NCI-H2196 (cell line): ENCODE measurements around the gene MAP1A.
"Not testable (repeated sequence)": the region's sequence is repeated elsewhere in the genome, so short reads cannot be mapped to it uniquely, and the experiment has no call there.

Experiments used
- DNase-seq: peaks from one replicate; lab custom pipeline; 2025; ENCODE audit not compliant: unreplicated experiment; lab: John Stamatoyannopoulos, UW

Gene MAP1A

GRCh38 chr15:43528542-43529007 lies 11.2 kb downstream of the MAP1A start:
- DNase-seq, result no peak

DNA sequence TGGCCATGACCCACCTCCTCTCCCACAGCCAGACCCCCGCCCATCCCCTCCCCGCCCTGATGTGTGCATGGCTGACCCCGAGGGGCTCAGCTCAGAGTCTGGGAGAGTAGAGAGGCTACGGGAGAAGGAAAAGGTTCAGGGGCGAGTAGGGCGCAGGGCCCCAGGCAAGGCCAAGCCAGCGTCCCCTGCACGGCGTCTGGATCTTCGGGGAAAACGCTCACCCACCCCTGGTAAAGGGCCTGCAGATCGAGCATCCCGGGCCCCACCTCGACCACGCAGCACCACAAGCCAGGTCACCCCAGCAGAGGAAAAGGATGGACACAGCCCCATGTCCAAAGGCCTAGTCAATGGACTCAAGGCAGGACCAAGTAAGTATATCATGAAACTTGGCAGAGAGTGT lies 11.7 kb downstream of the MAP1A start:
- DNase-seq, result no peak

DNA sequence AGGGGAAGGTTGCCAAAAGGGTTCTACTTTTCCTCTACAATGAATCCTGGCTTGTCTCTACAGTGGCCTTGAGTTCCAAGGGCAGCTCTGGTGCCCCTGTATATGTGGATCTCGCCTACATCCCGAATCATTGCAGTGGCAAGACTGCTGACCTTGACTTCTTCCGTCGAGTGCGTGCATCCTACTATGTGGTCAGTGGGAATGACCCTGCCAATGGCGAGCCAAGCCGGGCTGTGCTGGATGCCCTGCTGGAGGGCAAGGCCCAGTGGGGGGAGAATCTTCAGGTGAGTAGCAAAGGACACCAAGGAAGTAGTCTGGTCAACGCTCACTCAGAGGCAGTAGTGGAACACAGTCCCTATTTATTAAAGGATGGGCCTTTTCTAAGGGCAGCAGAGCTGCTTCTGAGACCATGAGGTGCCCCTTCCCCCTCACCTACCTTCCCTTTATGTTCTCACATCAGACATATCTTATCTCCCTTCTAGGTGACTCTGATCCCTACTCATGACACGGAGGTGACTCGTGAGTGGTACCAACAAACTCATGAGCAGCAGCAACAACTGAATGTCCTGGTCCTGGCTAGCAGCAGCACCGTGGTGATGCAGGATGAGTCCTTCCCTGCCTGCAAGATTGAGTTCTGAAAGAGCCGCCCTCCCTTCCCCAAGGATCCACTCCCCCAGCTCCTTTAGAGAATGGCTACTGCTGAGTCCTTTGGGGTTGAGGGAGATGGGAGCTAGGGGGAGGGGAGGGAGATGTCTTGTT lies 12.4 kb downstream of the MAP1A start:
- DNase-seq, result no peak

GRCh38 chr15:43531018-43531670 lies 13.7 kb downstream of the MAP1A start:
- no peak for DNase-seq

DNA sequence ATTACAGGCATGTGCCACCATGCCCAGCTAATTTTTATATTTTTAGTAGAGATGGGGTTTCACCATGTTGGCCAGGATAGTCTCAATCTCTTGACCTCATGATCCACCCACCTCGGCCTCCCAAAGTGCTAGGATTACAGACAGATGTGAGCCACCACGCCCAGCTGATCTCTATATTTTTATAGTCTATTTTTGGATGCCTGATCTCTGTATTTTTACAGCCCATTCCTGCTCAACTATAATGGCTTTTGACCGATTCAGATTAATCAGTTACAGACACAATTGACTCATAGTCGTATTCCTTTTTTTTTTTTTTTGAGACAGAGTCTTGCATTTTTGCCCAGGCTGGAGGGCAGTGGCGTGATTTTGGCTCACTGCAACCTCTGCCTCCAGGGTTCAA lies 15.4 kb downstream of the MAP1A start:
- not testable (repeated sequence) for DNase-seq

GRCh38 chr15:43534897-43535296 lies 17.5 kb downstream of the MAP1A start:
- DNase-seq, result no peak

GRCh38 chr15:43538091-43538490 lies 20.7 kb downstream of the MAP1A start:
- no peak for DNase-seq

GRCh38 chr15:43541785-43542184 lies 24.4 kb downstream of the MAP1A start:
- DNase-seq, result no peak

DNA sequence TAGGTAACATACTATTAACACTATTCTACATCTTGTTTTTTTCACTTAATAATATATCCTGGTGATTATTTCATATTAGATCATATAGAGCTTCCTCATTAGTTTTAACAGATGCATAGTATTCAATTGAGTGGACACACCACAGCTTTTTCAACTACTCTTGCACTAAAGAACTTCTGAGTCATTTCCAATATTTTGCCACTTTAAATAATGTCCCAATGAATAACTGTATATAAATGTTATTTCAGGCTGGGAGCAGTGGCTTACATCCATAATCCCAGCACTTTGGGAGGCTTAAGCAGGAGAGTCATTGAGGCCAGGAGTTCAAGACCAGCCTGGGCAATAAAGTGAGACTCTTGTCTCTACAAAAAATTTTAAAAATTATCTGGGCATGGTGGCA lies 26.9 kb downstream of the MAP1A start:
- DNase-seq, result no peak

DNA sequence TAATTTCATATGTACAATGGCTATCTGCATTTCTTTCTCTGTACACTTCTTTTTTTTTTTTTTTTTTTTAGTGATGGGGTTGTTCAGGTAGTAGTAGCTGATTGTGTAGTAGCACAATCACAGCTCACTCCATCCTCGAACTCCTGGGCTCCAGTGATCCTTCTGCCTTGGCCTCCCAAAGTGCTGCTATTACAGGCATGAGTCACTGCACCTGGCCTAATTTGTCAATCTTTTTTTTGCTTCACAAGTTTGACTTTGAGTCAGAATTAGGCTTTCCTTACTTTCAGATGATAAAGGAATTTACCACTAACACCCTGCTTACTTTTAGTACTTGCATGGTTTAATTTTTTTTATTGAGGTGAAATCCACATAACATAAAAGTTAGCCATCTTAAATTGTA lies 28.0 kb downstream of the MAP1A start:
- no peak for DNase-seq

- DNase-seq, result no peak
These were observed 30.1 kb downstream of the MAP1A start for GRCh38 chr15:43547539-43547938.

- no peak for DNase-seq
These were observed 33.3 kb downstream of the MAP1A start for GRCh38 chr15:43550527-43551363.

DNA sequence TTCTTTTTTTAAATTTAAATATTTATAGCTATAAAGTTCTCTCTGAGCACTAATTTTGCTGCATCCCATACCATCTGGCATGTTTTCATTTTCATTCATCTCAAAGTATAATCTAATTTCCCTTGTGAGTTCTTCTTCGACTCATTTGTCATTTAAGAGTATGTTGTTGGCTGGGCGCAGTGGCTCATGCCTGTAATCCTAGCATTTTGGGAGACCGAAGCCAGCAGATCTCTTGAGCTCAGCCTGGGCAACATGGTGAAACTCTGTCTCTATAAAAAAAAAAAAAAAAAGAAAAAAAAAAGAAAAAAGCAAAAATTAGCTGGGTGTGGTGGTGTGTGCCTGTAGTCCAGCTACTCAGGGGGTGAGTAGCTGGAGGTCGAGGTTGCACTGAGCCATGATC lies 34.8 kb downstream of the MAP1A start:
- no peak for DNase-seq

- DNase-seq, result no peak
These were observed 35.6 kb downstream of the MAP1A start for GRCh38 chr15:43552986-43553385.

- not testable (repeated sequence) for DNase-seq
These were observed 45.3 kb downstream of the MAP1A start for GRCh38 chr15:43562753-43563152.

- DNase-seq, result not testable (repeated sequence)
These were observed 46.4 kb downstream of the MAP1A start for GRCh38 chr15:43563793-43564192.

DNA sequence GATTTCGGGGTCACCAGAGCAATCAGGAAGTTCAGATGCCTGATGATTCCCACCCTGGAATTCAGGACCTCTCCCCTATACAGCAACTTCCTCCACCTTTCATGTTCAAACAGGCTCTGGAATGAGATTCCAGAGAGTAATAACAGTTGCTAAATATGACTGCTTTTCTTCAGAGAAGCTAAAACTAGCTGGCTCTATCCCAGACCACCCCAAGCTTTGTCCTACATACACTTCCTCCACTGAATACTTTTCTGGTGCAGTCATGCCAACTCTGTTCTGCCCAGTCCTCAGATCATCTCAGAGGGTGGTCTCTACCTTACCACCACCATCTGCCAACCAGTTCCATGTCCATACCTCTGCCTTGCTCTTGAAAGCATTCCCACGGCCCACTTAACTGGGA lies 49.2 kb downstream of the MAP1A start:
- DNase-seq, result not testable (repeated sequence)

- not testable (repeated sequence) for DNase-seq
These were observed 57.2 kb downstream of the MAP1A start for GRCh38 chr15:43574607-43575006.
